ENCODE results near the gene UGT1A7. TPM values are rescaled to one million over a fixed set of nuclear protein-coding genes. Genes with fewer than 3 reads are reported as not detected.
"Not testable (repeated sequence)": the region's sequence is repeated elsewhere in the genome, so short reads cannot be mapped to it uniquely, and the experiment has no call there.

The UGT1A7 gene
- total RNA-seq, 1 donor from 2014 or later = 0.12 TPM

DNA sequence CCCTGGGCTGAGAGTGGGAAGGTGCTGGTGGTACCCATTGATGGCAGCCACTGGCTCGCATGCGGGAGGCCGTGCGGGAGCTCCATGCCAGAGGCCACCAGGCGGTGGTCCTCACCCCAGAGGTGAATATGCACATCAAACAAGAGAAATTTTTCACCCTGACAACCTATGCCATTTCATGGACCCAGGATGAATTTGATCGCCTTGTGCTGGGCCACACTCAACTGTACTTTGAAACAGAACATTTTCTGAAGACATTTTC, 65.5 kb downstream of the UGT1A7 start:
- Mint-ChIP-seq H3K4me3 (ENCODE audit: unreplicated experiment) (no peak overlapping the region), H3K36me3 (ENCODE audit: low read depth) (peaks cover 2% of the 10 kb centered on the region), H3K27ac (ENCODE audit: unreplicated experiment) (no peak overlapping the region), H3K27me3 (ENCODE audit: low read depth) (peaks cover 37% of the 10 kb centered on the region), H3K9me3 (ENCODE audit: low read depth) (peaks cover 10% of the 10 kb centered on the region), H3K4me1 (ENCODE audit: low read depth) (no peaks in the 10 kb centered on the region)
- TF ChIP-seq, protein P1, sequence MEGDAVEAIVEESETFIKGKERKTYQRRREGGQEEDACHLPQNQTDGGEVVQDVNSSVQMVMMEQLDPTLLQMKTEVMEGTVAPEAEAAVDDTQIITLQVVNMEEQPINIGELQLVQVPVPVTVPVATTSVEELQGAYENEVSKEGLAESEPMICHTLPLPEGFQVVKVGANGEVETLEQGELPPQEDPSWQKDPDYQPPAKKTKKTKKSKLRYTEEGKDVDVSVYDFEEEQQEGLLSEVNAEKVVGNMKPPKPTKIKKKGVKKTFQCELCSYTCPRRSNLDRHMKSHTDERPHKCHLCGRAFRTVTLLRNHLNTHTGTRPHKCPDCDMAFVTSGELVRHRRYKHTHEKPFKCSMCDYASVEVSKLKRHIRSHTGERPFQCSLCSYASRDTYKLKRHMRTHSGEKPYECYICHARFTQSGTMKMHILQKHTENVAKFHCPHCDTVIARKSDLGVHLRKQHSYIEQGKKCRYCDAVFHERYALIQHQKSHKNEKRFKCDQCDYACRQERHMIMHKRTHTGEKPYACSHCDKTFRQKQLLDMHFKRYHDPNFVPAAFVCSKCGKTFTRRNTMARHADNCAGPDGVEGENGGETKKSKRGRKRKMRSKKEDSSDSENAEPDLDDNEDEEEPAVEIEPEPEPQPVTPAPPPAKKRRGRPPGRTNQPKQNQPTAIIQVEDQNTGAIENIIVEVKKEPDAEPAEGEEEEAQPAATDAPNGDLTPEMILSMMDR (IDR thresholded peaks at IDR 0.05) = no peak
- DNase-seq (ENCODE audit: low spot score) = no peak

DNA sequence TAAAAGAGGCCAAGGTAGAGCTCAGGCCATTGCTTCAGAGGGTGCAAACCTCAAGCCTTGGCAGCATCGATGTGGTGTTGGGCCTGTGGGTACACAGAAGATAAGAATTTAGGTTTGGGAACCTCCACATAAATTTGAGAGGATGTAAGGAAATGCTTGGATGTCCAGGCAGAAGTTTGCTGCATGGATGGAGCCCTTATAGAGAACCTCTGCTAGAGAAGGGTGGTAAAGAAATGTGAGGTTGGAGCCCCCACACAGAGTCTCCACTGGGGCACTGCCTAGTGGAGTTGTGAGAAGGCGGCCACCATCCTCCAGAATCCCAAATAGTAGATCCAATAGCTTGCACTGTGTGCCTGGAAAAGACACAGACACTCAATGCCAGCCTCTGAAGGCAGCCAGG, 69.0 kb downstream of the UGT1A7 start:
- not testable (repeated sequence) for H3K27ac Mint-ChIP-seq (ENCODE audit: unreplicated experiment); H3K4me3 Mint-ChIP-seq (ENCODE audit: unreplicated experiment); H3K9me3 Mint-ChIP-seq (ENCODE audit: low read depth); H3K36me3 Mint-ChIP-seq (ENCODE audit: low read depth); DNase-seq (ENCODE audit: low spot score); H3K4me1 Mint-ChIP-seq (ENCODE audit: low read depth)
- H3K27me3 Mint-ChIP-seq (ENCODE audit: low read depth) = peaks cover 33% of the 10 kb centered on the region

DNA sequence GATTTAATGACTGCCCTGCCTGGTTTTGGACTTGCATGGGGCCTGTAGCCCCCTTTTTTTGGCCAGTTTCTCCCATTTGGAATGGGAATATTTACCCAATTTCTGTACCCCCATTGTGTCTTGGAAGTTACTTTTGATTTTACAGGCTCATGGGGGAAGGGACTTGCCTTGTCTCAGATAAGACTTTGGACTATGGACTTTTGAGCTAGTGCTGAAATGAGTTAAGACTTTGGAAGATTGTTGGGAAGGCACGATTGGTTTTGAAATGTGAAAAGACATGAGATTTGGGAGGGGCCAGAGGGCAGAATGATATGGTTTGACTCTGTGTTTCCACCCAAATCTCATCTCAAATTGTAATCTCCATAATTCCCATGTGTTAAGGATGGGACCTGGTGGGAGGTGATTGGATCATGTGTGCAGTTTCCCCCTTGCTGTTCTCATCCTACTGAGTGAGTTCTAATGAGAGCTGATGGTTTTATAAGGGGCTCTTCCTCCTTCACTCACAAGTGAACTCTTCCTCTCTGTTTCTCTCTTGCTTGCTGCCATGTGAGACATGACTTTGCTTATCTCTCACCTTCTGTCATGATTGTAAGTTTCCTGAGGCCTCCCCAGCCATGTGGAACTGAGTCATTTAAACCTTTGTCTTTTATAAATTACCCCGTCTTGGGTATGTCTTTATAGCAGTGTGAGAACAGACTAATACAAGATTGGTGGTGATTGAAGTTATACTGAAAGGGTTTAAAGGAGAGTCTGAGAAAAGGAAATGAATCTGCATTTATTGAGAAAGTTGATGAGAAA, 69.7 kb downstream of the UGT1A7 start:
- H3K36me3 Mint-ChIP-seq (ENCODE audit: low read depth); DNase-seq (ENCODE audit: low spot score); H3K27ac Mint-ChIP-seq (ENCODE audit: unreplicated experiment); H3K4me3 Mint-ChIP-seq (ENCODE audit: unreplicated experiment); H3K4me1 Mint-ChIP-seq (ENCODE audit: low read depth); H3K9me3 Mint-ChIP-seq (ENCODE audit: low read depth): not testable (repeated sequence)
- H3K27me3 Mint-ChIP-seq (ENCODE audit: low read depth) = peaks cover 33% of the 10 kb centered on the region

DNA sequence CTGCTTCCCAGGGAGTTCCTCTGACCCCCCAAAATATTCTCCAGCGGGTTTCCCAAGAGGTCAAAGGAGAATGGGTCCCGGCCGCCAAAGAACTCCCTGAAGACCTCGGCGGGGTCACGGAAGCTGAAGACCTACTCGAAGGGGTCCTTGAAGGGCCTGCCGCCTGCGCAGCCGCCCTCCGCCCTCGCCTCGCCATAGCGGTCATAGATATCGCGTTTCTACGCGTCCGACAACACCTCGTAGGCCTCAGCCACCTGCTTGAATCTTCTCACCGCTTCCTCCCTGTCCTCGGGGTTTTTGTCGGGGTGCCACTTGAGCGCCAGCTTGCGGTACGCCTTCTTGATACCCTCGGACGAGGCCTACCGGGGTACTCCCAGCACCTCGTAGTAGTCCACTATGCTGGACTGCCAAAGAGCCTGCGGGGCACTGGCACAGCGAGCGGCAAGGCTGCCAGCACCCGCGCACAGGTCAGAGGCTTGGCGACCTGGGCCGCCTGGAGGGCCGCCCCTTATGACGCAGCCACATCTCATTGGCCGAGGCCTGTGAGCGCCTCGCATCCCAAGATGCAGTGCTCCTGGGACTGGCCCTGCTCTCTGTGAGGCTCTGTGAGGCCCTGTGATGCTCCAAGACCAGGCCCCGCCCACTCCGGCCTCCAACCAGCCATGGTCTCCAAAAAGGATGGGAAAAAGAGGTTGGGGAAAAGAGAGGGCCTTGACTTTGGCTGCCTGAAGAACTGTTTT, 73.3 kb downstream of the UGT1A7 start:
- no peak for DNase-seq (ENCODE audit: low spot score)
- no peaks in the 10 kb centered on the region for H3K4me1 Mint-ChIP-seq (ENCODE audit: low read depth)
- H3K27me3 Mint-ChIP-seq (ENCODE audit: low read depth) = peaks cover 12% of the 10 kb centered on the region
- H3K27ac Mint-ChIP-seq (ENCODE audit: unreplicated experiment) = no peak overlapping the region
- TF ChIP-seq, protein P1 (IDR thresholded peaks at IDR 0.05) = no peak
- H3K9me3 Mint-ChIP-seq (ENCODE audit: low read depth) = peaks cover 2% of the 10 kb centered on the region
- no peak overlapping the region for H3K4me3 Mint-ChIP-seq (ENCODE audit: unreplicated experiment)
- peaks cover 2% of the 10 kb centered on the region for H3K36me3 Mint-ChIP-seq (ENCODE audit: low read depth)

DNA sequence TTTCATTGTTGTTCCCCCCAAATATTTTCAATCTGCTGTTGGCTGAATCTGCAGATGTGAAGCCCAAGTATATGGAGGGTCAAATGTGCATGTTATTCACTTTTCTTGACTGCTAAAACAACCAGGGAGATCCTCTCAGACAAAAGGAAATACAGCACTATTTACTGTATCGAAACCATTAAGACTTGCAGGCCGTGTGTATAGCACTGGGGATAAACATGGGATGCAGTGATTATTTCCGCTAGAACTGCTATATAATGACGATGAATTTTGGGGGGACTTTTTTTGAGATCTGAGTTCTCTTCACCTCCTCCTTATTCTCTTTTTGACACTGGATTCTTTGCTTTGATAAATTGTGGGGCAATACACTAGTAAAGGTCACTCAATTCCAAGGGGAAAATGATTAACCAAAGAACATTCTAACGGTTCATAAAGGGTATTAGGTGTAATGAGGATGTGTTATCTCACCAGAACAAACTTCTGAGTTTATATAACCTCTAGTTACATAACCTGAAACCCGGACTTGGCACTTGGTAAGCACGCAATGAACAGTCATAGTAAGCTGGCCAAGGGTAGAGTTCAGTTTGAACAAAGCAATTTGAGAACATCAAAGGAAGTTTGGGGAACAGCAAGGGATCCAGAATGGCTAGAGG, 74.9 kb downstream of the UGT1A7 start:
- DNase-seq (ENCODE audit: low spot score) = no peak
- Mint-ChIP-seq H3K36me3 (ENCODE audit: low read depth) (peaks cover 1% of the 10 kb centered on the region), H3K9me3 (ENCODE audit: low read depth) (no peaks in the 10 kb centered on the region), H3K4me3 (ENCODE audit: unreplicated experiment) (no peak overlapping the region), H3K27me3 (ENCODE audit: low read depth) (peaks cover 10% of the 10 kb centered on the region), H3K27ac (ENCODE audit: unreplicated experiment) (no peak overlapping the region), H3K4me1 (ENCODE audit: low read depth) (no peaks in the 10 kb centered on the region)
- TF ChIP-seq, protein P1 (IDR thresholded peaks at IDR 0.05) = no peak

DNA sequence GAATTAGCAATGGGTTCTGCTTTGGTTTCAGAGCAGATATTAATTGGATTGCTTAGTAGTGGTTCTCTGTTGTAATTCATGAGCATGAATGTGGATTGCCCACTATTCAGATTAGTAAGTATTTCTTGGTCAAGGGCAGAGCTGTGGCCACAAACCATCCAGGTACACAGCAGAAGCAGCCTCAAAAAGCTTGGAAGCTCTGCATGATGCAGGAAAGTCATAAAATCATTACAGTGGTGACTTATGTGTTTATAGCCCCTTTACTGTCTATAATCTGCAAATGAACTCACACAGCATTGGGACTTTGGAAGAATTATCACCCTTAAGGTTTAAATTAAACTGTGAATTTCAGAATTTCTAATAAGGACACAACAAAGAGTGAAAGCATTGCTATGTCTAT, 76.4 kb downstream of the UGT1A7 start:
- H3K27me3 Mint-ChIP-seq (ENCODE audit: low read depth) = peaks cover 7% of the 10 kb centered on the region
- TF ChIP-seq, protein P1 (IDR thresholded peaks at IDR 0.05) = no peak
- no peaks in the 10 kb centered on the region for H3K4me1 Mint-ChIP-seq (ENCODE audit: low read depth)
- no peaks in the 10 kb centered on the region for H3K9me3 Mint-ChIP-seq (ENCODE audit: low read depth)
- no peak for DNase-seq (ENCODE audit: low spot score)
- no peak overlapping the region for H3K4me3 Mint-ChIP-seq (ENCODE audit: unreplicated experiment)
- H3K27ac Mint-ChIP-seq (ENCODE audit: unreplicated experiment) = no peak overlapping the region
- H3K36me3 Mint-ChIP-seq (ENCODE audit: low read depth) = no peaks in the 10 kb centered on the region
